Subcutaneous adipose tissue (tissue), 4 donors: Measurements from ENCODE around the gene CTIF. TPM values are rescaled to one million over a fixed set of nuclear protein-coding genes. Genes with fewer than 3 reads are reported as not detected.

ENCODE experiments used
- total RNA-seq, 4 donors: library from RNA; depleted of rRNA; stranded (reverse); fragments of >200 nt; gene quantifications; one replicate each; pipeline ENCODE4 v1.1.0, GENCODE V29; 2016
- TF ChIP-seq, protein P1 (sequence below): fragments of 450-650 bp; IDR thresholded peaks from one replicate; pipeline ENCODE4 v1.5.1; 2016; ENCODE audit warnings: low read depth, mild to moderate bottlenecking, control low read depth, antibody characterized with exemption, moderate library complexity

The CTIF gene
- total RNA-seq, 4 donors from 2014 or later, result 41.0 to 195 (median 78.3) TPM

DNA sequence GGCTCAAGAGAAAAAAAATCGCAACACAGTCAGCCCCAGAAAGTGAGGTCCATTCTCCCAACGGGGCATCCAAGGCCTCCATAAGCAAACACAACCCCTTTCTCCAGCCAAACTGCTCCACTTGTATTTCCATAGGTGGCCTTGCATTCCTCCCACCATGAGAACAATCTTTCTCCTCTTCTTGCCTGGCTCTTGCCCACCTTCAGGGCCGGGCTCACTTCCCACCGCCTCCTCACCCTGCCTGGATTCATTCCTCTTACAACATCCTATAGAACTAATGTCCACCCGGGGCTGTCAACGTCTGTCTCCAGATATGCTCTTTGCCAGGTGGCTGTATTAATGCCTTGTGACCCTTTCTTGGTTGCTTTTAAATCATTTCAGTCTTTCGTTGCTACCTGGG is 287.4 kb downstream of the CTIF start:
- TF ChIP-seq, protein P1, sequence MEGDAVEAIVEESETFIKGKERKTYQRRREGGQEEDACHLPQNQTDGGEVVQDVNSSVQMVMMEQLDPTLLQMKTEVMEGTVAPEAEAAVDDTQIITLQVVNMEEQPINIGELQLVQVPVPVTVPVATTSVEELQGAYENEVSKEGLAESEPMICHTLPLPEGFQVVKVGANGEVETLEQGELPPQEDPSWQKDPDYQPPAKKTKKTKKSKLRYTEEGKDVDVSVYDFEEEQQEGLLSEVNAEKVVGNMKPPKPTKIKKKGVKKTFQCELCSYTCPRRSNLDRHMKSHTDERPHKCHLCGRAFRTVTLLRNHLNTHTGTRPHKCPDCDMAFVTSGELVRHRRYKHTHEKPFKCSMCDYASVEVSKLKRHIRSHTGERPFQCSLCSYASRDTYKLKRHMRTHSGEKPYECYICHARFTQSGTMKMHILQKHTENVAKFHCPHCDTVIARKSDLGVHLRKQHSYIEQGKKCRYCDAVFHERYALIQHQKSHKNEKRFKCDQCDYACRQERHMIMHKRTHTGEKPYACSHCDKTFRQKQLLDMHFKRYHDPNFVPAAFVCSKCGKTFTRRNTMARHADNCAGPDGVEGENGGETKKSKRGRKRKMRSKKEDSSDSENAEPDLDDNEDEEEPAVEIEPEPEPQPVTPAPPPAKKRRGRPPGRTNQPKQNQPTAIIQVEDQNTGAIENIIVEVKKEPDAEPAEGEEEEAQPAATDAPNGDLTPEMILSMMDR, result no peak

DNA sequence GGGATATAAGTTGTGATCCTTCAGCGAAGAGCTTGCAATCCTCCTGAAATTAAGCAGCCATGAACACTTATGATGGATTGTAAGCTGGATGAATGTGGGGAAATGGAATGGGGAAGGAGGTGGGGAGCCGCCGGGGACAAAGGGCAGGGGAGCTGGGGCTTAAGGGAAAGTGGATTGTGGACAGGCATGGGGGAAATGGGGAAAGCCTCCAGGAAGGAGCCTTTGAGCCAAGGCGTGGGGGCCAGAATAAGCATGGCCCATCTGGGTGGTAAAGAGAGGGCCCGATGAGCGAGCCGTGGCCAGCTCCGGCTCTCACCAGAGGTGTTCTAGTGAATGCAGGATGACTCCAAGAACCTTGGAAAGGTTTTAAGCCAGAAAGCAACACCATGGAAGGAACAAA is 288.0 kb downstream of the CTIF start:
- TF ChIP-seq, protein P1, result no peak

DNA sequence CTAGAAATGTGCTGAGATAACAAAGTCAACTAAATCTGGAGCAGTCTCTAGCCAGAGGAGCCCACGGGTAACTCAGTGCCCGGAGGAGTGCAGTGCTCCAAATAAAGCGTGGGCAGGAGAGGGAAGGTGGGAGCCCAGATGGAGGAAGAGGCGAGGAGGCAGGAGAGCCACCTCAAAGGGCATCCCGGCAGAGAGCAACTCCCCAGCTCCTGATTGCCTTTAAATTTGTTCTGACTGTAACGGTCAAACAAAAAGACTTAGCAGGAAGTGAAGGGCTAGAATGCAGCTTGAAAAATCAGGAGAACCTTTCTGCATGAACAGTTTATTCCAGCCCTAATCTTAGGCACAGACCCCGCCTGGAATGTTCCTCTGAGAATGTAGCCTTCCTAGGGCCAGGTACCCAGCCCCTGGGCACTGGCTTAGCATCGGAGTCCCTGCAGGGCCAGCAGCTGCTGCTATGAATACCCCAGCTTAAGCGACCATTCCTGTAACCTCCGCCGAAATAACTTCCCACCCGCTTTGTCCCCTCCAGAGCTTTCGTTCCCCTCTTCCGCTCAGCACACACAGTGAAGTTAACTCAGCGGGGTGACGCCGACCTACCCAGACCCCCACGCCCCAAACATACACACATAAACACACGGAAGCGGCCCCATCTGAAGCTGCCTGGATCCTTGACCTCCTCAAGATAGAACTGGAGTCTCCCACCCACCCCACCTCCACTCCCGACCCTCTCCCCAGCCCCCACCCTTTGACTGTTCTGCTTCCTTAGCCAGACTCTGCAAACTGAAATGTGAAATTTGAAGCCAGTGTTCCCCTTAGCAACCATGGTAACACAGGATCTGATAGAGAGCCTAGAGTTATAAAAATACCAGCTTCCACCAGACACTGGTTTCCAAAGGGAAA is 288.7 kb downstream of the CTIF start:
- TF ChIP-seq, protein P1, result no peak

DNA sequence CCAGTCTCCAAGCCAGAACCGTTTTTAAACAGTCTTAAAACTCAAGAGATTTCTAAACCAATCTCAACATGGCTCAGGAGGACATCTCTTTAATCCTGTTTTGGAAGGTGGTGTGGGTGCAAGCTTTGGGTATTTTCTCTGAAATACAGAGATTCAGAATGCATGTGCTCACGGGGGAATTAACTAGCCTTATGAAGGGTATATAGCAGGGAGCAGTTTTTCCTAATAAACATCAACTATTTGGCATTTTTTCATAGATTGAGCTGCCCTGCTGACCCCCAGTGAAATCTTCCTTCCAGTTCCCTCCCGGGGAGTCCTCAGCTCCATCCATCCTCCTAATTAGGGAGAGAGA is 289.3 kb downstream of the CTIF start:
- TF ChIP-seq, protein P1, result no peak

DNA sequence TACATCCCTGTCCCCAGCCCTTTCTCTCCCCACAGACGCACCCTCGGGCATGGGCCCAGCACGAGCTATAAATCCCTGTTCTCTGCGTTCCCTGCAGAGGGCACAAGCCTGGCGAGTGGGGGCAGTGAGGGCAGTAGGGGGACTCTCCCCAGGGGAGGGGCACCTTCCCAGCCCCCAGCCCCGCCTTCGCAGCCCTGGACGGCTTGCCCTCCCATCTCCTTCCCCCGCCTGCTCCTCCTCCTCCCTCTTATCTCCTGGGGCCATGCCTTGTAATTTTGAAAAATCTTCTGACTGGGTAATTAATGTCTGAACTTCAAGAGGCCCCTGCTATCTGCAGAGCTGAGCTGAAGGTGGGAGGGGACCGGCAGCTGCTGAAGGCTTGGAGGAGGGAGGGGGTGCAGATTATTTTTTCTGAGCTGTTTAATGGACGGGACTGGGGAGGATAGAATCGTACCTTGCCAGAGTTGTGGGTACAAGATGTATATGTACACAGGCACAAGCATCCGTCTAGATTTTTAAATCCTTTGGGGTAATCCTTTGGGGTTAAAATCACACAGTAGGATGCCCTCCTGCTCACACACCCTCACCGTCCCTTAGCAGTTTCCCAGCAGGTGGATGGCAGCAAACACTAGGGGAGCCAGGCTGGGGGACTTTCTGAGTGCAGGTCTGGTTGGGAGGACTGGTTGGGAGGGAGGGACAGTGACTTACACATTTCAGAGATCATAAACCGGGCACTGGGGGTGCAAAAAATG is 290.0 kb downstream of the CTIF start:
- TF ChIP-seq, protein P1, result no peak

DNA sequence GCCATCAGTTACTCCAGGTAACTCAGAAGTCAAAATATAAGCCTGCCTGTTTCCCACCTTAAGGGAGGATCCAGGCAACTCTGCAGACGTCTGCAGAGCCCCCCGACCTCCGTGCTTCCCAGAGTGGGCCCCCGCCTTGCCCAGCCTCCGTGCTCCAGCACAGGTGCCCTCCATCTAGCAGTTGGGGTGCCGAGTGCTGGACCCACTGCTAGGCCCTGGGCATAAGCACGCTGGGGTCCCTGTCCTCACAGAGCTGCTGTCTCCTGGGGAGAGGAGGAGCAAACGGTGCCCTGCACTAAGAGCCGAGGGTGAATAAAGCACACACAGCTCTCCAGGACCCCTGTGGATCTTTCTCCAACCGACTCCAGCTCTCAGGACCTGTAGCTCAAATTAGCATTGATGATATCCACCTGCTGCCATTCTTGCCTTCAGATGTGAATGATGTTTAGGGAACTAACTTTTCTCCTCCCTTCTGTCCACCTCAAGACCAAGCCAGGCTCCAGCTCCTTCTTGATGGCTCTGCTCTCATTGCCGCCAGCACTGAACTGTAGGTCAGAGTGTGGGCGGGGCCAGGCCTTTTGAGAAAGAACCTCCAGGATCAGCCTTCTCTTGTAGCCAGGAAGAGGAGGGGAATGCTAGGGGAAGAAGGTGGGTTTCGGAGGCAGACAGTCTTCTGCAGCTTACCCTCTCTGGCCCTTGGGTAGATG is 290.8 kb downstream of the CTIF start:
- TF ChIP-seq, protein P1, result no peak
